ENCODE measurements around the gene SLC31A2. TPM values are rescaled to one million over a fixed set of nuclear protein-coding genes. Genes with fewer than 3 reads are reported as not detected.

The SLC31A2 gene
- total RNA-seq, 1 donor from 2014 or later, result 74.8 TPM

GRCh38 chr9:113210815-113211214 is 60.0 kb downstream of the SLC31A2 start:
- H3K4me1 ChIP-seq, result peaks cover 17% of the 10 kb centered on the region
- H3K36me3 ChIP-seq, result peaks cover 62% of the 10 kb centered on the region
- peak overlapping the region; percentile 34 for H3K27ac ChIP-seq
- ATAC-seq (peak in 1 of 2 donors; percentile 50), DNase-seq (no peak)
- H3K4me3 ChIP-seq, result no peak overlapping the region
- intact Hi-C loops (cut with DNase I), result no loop called here
- no peaks in the 10 kb centered on the region for H3K9me3 ChIP-seq
- TF ChIP-seq CTCF (IDR thresholded peaks at IDR 0.05), result no peak
- no peaks in the 10 kb centered on the region for H3K27me3 ChIP-seq (ENCODE audit: low read depth)

Other genes starting within 250 kb of the SLC31A2 start
- gene ZNF883, start 138.8 kb upstream of the SLC31A2 start, total RNA-seq, result 0.89 TPM
- 1.1 TPM for gene ZFP37, start 94.3 kb upstream of the SLC31A2 start, total RNA-seq
- gene FKBP15, start 70.3 kb downstream of the SLC31A2 start, total RNA-seq, result 84.6 TPM
- gene SLC31A1, start 70.5 kb downstream of the SLC31A2 start, total RNA-seq, result 48.4 TPM
- gene CDC26, start 124.6 kb downstream of the SLC31A2 start, total RNA-seq, result 29.1 TPM
- gene PRPF4, start 124.7 kb downstream of the SLC31A2 start, total RNA-seq, result 12.6 TPM
- not detected for gene RNF183, start 152.4 kb downstream of the SLC31A2 start, total RNA-seq
- gene WDR31, start 189.3 kb downstream of the SLC31A2 start, total RNA-seq, result 4.5 TPM
- 8.4 TPM for gene BSPRY, start 198.5 kb downstream of the SLC31A2 start, total RNA-seq
- gene HDHD3, start 226.0 kb downstream of the SLC31A2 start, total RNA-seq, result 9.3 TPM